ENCODE data around the gene NEK8.

DNA sequence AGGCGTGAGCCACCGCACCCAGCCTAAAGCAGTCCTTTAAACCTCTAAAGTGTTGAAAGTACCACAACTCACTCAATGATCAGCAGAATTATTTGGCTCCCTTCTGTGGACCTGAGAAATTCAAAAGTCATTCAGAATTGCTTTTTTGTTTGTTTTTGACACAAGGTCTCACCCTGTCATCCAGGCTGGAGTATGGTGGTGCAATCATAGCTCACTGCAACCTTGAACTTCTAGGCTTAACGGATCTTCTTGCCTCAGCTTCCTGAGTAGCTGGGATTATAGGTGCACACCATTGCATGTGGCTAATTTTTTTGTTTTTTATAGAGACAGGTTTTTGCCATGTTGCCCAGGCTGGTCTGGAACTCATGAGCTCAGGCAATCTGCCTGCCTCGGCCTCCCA, 59.5 kb downstream of the NEK8 start:
- TF ChIP-seq POLR2A (IDR thresholded peaks at IDR 0.05) (no peak), POLR2AphosphoS5 (IDR thresholded peaks at IDR 0.05) (no peak)
- TF ChIP-seq, protein P1, sequence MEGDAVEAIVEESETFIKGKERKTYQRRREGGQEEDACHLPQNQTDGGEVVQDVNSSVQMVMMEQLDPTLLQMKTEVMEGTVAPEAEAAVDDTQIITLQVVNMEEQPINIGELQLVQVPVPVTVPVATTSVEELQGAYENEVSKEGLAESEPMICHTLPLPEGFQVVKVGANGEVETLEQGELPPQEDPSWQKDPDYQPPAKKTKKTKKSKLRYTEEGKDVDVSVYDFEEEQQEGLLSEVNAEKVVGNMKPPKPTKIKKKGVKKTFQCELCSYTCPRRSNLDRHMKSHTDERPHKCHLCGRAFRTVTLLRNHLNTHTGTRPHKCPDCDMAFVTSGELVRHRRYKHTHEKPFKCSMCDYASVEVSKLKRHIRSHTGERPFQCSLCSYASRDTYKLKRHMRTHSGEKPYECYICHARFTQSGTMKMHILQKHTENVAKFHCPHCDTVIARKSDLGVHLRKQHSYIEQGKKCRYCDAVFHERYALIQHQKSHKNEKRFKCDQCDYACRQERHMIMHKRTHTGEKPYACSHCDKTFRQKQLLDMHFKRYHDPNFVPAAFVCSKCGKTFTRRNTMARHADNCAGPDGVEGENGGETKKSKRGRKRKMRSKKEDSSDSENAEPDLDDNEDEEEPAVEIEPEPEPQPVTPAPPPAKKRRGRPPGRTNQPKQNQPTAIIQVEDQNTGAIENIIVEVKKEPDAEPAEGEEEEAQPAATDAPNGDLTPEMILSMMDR (IDR thresholded peaks at IDR 0.05): no peak

All from prostate gland (tissue), 2 donors.